HG03571 (cell line): ENCODE data around the gene KAZALD1.

Experiments
- ATAC-seq: cut with Tn5 transposase; IDR thresholded peaks from one replicate; pipeline ENCODE4 v1.9.1; 2021; ENCODE audit not compliant: unreplicated experiment

KAZALD1 gene

GRCh38 chr10:101047961-101048892 is 13.6 kb upstream of the KAZALD1 start:
- ATAC-seq = no peak

GRCh38 chr10:101050208-101051069 is 11.3 kb upstream of the KAZALD1 start:
- no peak for ATAC-seq

GRCh38 chr10:101052285-101052684 is 9.5 kb upstream of the KAZALD1 start:
- ATAC-seq = no peak

DNA sequence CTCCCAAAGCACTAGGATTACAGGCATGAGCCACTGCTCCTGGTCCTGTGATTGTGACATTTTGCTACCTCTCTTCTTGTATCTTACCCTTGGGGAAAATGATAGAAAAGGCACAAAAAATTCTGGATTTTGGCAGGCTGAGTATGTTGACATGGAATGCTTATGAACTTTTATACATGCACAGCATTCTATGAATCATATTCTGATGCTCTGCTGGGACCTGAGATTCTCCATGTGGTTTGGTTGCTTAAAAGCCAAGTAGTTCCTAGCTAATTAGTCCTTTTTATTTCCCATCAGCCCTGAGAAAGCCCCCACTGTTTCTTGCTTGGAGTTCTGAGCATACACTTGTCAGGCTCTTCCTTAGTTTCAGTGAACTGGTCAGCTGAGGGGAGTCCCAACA is 8.3 kb upstream of the KAZALD1 start:
- ATAC-seq = no peak

DNA sequence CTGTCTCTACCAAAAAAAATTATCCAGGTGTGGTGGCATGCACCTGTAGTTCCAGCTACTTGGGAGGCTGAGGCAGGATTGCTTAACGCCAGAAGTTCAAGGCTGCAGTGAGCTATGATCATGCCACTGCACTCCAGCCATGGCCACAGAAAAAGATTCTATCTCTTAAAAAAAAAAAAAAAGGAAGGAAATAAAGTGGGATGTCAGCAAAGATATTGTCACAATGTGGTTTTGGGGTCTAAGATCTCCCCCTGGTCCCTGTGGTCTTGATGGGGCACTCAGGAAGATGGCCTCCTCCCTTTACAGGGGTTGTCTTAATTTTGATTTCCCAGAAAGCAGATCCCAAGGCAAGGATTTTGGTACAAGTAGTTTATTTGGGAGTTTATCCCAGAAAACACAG is 7.4 kb upstream of the KAZALD1 start:
- no peak for ATAC-seq

GRCh38 chr10:101054876-101055275 is 6.9 kb upstream of the KAZALD1 start:
- ATAC-seq = no peak

DNA sequence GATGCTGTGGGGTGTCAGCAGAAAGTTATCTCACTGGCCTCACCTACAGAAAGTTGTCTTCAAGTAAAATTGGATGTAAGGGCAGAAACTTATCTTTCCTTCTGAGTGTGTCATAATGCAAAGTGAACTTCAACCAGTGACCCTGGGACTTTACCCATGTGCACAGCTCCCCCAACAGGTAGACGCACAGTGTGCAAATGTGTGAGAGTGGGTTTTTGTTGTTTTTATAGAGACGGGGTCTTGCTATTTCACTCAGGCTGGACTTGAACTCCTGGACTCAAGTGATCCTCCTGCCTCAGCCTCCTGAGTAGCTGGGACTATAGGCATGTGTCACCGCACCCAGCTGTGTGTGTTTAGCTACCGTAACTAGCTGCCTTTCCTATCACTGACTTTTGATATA is 6.4 kb upstream of the KAZALD1 start:
- ATAC-seq = no peak

GRCh38 chr10:101056365-101057151 is 5.2 kb upstream of the KAZALD1 start:
- ATAC-seq = no peak

DNA sequence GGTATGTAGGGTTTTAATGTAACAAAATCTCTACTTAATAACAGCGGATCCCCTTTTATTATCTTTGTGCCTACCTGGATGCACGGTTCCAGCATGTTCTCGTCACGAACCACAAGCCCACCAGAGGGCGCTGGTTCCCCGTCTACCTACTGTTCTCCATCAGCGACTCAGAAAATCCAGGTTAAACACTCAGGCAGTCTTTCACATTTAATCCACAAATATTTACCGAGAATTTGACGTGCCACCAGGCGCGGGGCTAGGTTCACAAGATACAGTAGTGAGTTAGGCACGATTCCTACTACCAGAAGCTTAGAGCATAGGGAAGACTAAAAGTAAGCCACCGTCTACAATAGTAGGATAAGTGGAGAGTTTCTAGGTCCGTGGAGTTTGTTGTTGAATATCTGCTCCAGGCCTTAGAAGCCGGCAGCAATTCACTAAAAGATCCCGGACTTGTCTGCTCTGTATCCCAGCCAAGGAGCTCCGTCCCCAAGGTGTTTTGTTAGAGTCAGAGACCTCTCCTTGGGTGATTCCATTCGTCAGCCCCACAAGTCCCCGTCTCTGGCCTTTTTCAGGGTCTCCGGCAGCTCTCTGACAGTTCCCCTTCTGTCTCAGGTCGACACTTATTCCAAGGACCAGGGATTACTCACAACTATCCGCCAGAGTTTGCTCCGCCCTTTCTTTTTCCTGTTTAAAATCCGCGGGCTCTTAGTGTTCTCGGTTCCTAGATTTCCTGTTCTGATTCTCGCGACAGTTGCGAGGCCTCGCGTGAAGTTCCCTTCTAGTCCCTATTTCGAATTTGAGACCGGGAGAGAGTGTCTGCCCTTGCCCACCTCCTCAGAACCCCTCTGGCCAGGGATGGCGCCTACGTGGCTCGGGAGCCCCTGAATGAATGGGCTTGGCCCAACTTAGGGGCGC is 1.5 kb upstream of the KAZALD1 start:
- peak; percentile 38 for ATAC-seq

GRCh38 chr10:101060951-101061623 is 702 bp upstream of the KAZALD1 start:
- ATAC-seq = peak; percentile 53

GRCh38 chr10:101062232-101063049 is 652 bp downstream of the KAZALD1 start:
- ATAC-seq = no peak

DNA sequence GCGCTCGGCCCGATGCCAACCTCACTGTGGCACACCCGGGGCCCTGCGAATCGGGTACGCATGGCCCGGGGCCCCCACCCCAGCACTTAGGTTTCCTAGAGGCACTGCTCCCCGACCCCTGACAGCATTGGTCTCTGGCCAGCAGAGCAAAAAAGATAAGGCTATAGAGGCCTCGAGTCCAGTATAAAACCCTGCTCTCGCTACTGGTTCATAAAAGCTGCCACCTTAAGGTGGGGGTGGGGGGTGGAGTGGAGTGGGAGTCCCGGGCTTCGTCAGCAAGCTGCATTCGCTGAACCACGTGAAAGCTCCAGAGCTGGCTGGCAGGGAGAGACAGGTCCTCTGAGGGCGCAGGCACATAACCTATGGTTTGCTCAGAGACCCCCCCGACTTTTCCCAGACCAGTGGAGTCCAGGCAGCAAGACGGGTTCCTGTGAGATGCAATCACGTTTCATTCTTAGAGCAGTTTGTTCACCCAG is 1.3 kb downstream of the KAZALD1 start:
- ATAC-seq = no peak

DNA sequence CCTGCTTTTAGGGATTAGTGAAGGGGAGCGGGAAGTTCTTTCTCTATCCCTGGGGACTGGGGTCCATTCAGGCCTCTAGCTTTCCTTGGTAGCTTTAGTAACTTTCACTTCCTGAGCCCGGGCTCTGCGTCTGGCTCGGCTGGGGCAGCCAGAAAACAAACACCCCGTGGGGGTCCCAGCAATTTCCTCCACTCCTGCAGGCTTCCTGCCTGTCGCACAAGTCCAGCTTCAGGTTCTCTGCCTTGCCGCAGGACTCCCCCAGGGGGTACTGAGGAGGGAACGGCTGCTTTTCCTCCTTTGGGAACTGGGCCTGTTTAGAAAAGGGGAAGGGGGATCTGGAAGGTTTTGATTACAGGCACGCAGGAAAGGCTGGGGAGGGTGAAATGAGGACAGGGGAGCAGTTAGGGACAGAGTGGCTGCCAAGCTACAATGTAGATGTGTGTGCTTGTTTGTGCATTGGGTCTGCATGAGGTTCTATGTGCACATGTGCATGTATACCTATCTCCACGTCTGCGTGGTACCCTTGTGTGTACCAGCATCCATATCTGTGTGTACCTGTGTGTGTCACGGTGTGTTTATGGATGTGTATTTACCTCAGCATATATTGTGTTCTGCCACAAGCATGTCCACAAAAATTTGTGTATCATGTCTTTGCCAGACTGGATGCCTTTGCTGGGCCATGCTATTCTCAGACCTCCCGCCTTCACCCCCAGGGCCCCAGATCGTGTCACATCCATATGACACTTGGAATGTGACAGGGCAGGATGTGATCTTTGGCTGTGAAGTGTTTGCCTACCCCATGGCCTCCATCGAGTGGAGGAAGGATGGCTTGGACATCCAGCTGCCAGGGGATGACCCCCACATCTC is 2.0 kb downstream of the KAZALD1 start:
- no peak for ATAC-seq

DNA sequence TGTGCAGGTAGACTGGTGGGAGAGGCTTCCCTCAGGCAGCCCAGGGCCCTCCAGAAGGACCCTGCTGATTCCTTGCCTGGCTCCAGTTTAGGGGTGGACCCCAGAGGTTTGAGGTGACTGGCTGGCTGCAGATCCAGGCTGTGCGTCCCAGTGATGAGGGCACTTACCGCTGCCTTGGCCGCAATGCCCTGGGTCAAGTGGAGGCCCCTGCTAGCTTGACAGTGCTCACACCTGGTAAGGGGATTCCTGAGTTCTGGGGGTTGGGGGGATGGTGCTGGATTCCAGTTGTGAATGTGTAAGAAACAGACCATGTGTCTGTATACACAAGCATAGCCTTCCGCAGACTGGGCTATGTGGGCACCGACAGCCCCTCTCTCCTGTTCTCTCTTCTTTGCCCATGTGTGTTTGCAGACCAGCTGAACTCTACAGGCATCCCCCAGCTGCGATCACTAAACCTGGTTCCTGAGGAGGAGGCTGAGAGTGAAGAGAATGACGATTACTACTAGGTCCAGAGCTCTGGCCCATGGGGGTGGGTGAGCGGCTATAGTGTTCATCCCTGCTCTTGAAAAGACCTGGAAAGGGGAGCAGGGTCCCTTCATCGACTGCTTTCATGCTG is 2.7 kb downstream of the KAZALD1 start:
- no peak for ATAC-seq

GRCh38 chr10:101065481-101066145 is 3.8 kb downstream of the KAZALD1 start:
- no peak for ATAC-seq

- no peak for ATAC-seq
Observed at GRCh38 chr10:101066146-101066895, 4.5 kb downstream of the KAZALD1 start.
